Smooth muscle cell (in vitro differentiated cells): ENCODE results near the gene SNTN. TPM values are rescaled to one million over a fixed set of nuclear protein-coding genes. Genes with fewer than 3 reads are reported as not detected.

Experiments used
- DNase-seq: peaks from one replicate; lab custom pipeline; 2025; ENCODE audit not compliant: unreplicated experiment; lab: John Stamatoyannopoulos, UW
- H2AFZ ChIP-seq: fragments of 200-600 bp; sonication (generic); 2 replicates; pipeline ENCODE4 v1.6.0; 2016; ENCODE audit warnings: antibody characterized with exemption, low read depth, mild to moderate bottlenecking
- H3F3A ChIP-seq: fragments of 200-600 bp; sonication (generic); 2 replicates; pipeline ENCODE4 v1.6.0; 2017; ENCODE audit warnings: antibody characterized with exemption, low read depth
- H3K27ac ChIP-seq: fragments of 200-600 bp; sonication (generic); 2 replicates; pipeline ENCODE4 v1.5.1; 2016; ENCODE audit warnings: low read depth, mild to moderate bottlenecking
- H3K27me3 ChIP-seq: fragments of 200-600 bp; sonication (generic); 2 replicates; pipeline ENCODE4 v1.6.1; 2016; ENCODE audit warnings: low read depth, mild to moderate bottlenecking
- H3K36me3 ChIP-seq: fragments of 200-600 bp; sonication (generic); 2 replicates; pipeline ENCODE4 v1.5.1; 2016; ENCODE audit warnings: low read depth
- H3K4me1 ChIP-seq: fragments of 200-600 bp; sonication (generic); 2 replicates; pipeline ENCODE4 v1.5.1; 2016; ENCODE audit warnings: low read depth
- H3K4me2 ChIP-seq: fragments of 200-600 bp; sonication (generic); 2 replicates; pipeline ENCODE4 v1.6.0; 2016; ENCODE audit warnings: mild to moderate bottlenecking
- H3K4me3 ChIP-seq: fragments of 200-600 bp; sonication (generic); 2 replicates; pipeline ENCODE4 v1.5.1; 2016; ENCODE audit warnings: mild to moderate bottlenecking
- H3K79me2 ChIP-seq: fragments of 200-600 bp; sonication (generic); 2 replicates; pipeline ENCODE4 v1.6.0; 2016; ENCODE audit warnings: low read depth, mild to moderate bottlenecking
- H3K9ac ChIP-seq: fragments of 200-600 bp; sonication (generic); 2 replicates; pipeline ENCODE4 v1.6.0; 2016; ENCODE audit warnings: low read depth
- H3K9me3 ChIP-seq: fragments of 200-600 bp; sonication (generic); replicated peaks from 2 replicates; pipeline ENCODE4 v1.5.1; 2016; ENCODE audit warnings: low read depth
- H4K20me1 ChIP-seq: fragments of 200-600 bp; sonication (generic); 2 replicates; pipeline ENCODE4 v1.6.0; 2016; ENCODE audit warnings: low read depth
- WGBS: methylation state at CpG from one replicate; pipeline ENCODE4 v1.1.7; 2016; ENCODE audit warnings: low lambda C conversion rate; 5-methylcytosine and 5-hydroxymethylcytosine counted together
- polyA plus RNA-seq: library from polyadenylated mRNA; unstranded; fragments of >200 nt; fragmentation: Nextera tagmentation; extraction: Ambion mirVana; gene quantifications from 2 replicates; pipeline ENCODE4 v1.2.1, GENCODE V29; 2016
- total RNA-seq: library from RNA; depleted of rRNA; stranded (reverse); fragments of >200 nt; gene quantifications from 2 replicates; pipeline ENCODE4 v1.2.3, GENCODE V29; 2014
- TF ChIP-seq, protein P1 (sequence below): fragments of 200-600 bp; sonication (generic); IDR thresholded peaks from 2 replicates; pipeline ENCODE4 v1.5.1; 2017; ENCODE audit warnings: borderline replicate concordance, mild to moderate bottlenecking, antibody characterized with exemption; ENCODE audit not compliant: insufficient read depth, poor library complexity, severe bottlenecking

Gene SNTN
- total and polyA plus RNA-seq, 2 experiments from 2014 or later = not detected

DNA sequence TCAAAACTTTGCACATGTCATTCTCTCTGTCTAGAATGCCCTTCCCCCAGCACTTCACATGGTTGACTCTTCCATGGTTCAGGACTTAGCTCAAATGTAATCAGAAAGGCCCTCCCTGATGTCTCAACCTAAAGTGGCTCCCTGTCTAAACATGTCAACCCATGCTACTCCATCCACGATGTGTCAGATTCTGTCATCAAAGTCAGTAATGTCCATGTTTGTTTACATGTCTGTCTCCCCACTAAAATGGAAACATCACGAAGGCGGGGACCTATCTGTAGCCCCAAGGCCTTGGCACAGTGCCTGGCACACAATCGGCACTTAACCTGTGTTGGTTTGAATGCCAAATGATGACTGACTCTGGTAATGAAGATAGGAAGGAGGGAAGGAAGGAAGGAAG, 20.8 kb upstream of the SNTN start:
- Histone ChIP-seq H3K4me3 (no peak overlapping the region), H2AFZ (no peak overlapping the region), H3K9ac (no peak overlapping the region), H4K20me1 (no peaks in the 10 kb centered on the region), H3F3A (no peaks in the 10 kb centered on the region), H3K79me2 (no peaks in the 10 kb centered on the region), H3K27me3 (peaks cover 34% of the 10 kb centered on the region), H3K27ac (no peak overlapping the region), H3K9me3 (no peaks in the 10 kb centered on the region), H3K4me1 (no peaks in the 10 kb centered on the region), H3K4me2 (no peak overlapping the region), H3K36me3 (no peaks in the 10 kb centered on the region)
- TF ChIP-seq, protein P1, sequence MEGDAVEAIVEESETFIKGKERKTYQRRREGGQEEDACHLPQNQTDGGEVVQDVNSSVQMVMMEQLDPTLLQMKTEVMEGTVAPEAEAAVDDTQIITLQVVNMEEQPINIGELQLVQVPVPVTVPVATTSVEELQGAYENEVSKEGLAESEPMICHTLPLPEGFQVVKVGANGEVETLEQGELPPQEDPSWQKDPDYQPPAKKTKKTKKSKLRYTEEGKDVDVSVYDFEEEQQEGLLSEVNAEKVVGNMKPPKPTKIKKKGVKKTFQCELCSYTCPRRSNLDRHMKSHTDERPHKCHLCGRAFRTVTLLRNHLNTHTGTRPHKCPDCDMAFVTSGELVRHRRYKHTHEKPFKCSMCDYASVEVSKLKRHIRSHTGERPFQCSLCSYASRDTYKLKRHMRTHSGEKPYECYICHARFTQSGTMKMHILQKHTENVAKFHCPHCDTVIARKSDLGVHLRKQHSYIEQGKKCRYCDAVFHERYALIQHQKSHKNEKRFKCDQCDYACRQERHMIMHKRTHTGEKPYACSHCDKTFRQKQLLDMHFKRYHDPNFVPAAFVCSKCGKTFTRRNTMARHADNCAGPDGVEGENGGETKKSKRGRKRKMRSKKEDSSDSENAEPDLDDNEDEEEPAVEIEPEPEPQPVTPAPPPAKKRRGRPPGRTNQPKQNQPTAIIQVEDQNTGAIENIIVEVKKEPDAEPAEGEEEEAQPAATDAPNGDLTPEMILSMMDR = no peak
- 96% methylated on average over 4 of the region's 4 CpGs for WGBS
- DNase-seq = no peak

DNA sequence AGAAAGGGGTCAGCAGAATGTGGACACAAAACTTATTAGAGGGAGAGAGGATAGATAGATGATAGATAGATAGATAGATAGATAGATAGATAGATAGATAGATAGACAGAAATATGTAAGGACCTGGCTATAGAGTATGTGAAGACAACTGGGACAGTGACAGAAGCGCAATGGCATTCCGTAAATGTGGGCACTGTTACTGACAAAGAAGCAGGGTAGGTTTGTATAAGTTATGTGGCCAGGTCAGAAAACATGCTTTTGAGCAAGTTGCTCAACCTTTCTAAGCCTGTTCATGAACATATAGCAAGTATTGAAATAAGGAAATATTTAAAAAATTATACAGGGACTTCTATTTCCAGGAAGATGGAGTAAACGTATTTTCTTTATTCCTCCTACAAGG, 17.3 kb upstream of the SNTN start:
- no peaks in the 10 kb centered on the region for H3K4me1 ChIP-seq
- no peaks in the 10 kb centered on the region for H3K9me3 ChIP-seq
- H3K4me3 ChIP-seq = no peak overlapping the region
- H3K36me3 ChIP-seq = no peaks in the 10 kb centered on the region
- no peak overlapping the region for H2AFZ ChIP-seq
- no peak for DNase-seq
- no peak overlapping the region for H3K27ac ChIP-seq
- WGBS = 91% methylated on average over 3 of the region's 3 CpGs
- peaks cover 25% of the 10 kb centered on the region for H3K27me3 ChIP-seq
- no peaks in the 10 kb centered on the region for H3F3A ChIP-seq
- H3K9ac ChIP-seq = no peak overlapping the region
- H3K79me2 ChIP-seq = no peaks in the 10 kb centered on the region
- H3K4me2 ChIP-seq = no peak overlapping the region
- no peaks in the 10 kb centered on the region for H4K20me1 ChIP-seq
- TF ChIP-seq, protein P1 = no peak

DNA sequence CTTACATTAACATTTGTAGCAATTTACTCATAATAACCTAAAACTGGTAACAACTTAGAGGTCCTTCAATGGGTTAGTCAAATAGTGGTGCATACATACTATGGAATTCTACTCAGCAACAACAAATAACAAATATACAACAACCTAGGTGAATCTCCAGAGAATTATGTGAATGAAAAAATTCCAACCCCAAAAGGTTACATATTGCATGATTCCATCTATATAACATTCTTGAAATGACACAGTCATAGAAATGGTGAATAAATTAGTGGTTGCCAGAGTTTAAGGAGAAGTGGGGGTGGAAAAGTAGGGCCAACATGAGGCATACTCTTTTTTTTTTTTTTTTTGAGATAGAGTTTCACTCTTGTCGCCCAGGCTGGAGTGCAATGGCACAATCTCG, 12.7 kb upstream of the SNTN start:
- peaks cover 7% of the 10 kb centered on the region for H3K27me3 ChIP-seq
- no peak overlapping the region for H2AFZ ChIP-seq
- H3K9ac ChIP-seq = no peak overlapping the region
- no peaks in the 10 kb centered on the region for H4K20me1 ChIP-seq
- no peaks in the 10 kb centered on the region for H3K4me1 ChIP-seq
- H3K36me3 ChIP-seq = no peaks in the 10 kb centered on the region
- no peaks in the 10 kb centered on the region for H3K79me2 ChIP-seq
- H3K4me2 ChIP-seq = no peak overlapping the region
- 93% methylated on average over 2 of the region's 2 CpGs for WGBS
- no peak for DNase-seq
- no peak overlapping the region for H3K27ac ChIP-seq
- H3F3A ChIP-seq = no peaks in the 10 kb centered on the region
- H3K9me3 ChIP-seq = no peaks in the 10 kb centered on the region
- TF ChIP-seq, protein P1 = no peak
- no peak overlapping the region for H3K4me3 ChIP-seq

DNA sequence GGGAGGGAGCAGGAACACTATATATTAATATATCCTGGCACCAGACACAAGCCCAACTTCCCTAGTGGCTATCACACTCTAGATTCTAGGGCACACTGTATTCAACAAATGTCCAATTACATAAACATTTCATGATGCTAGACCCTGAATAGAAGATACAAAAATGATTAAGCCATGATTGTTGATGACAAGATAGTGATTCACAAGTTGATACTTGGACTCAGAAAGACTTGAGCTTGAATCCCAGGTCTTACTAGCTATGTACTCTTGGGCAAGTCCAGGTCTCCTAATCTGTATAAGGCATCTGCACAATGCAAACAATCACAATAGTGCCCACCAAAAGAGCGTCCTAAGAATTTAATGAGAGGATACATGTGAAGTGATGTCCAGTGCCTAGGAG, 10.0 kb upstream of the SNTN start:
- Histone ChIP-seq H3K27ac (no peak overlapping the region), H3F3A (no peaks in the 10 kb centered on the region), H3K9ac (no peak overlapping the region), H3K4me3 (no peak overlapping the region), H2AFZ (no peak overlapping the region), H3K27me3 (peaks cover 9% of the 10 kb centered on the region), H3K36me3 (no peaks in the 10 kb centered on the region), H3K79me2 (no peaks in the 10 kb centered on the region), H3K4me1 (no peaks in the 10 kb centered on the region), H3K4me2 (no peak overlapping the region), H3K9me3 (no peaks in the 10 kb centered on the region), H4K20me1 (no peaks in the 10 kb centered on the region)
- WGBS = 30% methylated on average over 1 of the region's 1 CpG
- DNase-seq = no peak
- TF ChIP-seq, protein P1 = no peak
